PC-3 (cell line): ENCODE results near the gene KAT6B. TPM values are rescaled to one million over a fixed set of nuclear protein-coding genes. Genes with fewer than 3 reads are reported as not detected.

Experiments
- ATAC-seq: fragments of 200-7000 bp; cut with Tn5 transposase; 2 replicates; pipeline ENCODE4 v1.9.1; 2020; ENCODE audit warnings: mild to moderate bottlenecking, moderate library complexity
- BruUV-seq: library from RNA; stranded (reverse); fragments of 400-500 nt; replicated peaks from 2 replicates; lab custom pipeline; 2021; lab: Mats Ljungman, UMichigan
- CTCF ChIA-PET: fragments of 300-600 bp; sonication (Branson Sonifier 250); formaldehyde crosslinking; loops from one replicate; lab custom pipeline; 2022; ENCODE audit warnings: antibody characterized with exemption; lab: Charles Lee
- POLR2A ChIA-PET: fragments of 300-600 bp; sonication (Branson Sonifier 250); formaldehyde crosslinking; loops from one replicate; lab custom pipeline; 2022; ENCODE audit warnings: antibody characterized with exemption; ENCODE audit not compliant: unreplicated experiment; lab: Charles Lee
- DNase-seq: peaks from one replicate; pipeline ENCODE4 v3.0.0-alpha.2; 2015
- H2AFZ ChIP-seq: fragments of 300-600 bp; sonication (generic); 2 replicates; pipeline ENCODE4 v1.6.0; 2016; ENCODE audit warnings: antibody characterized with exemption, low read length
- H3F3A ChIP-seq: fragments of 300-600 bp; sonication (generic); one replicate; pipeline ENCODE4 v1.6.0; 2017; ENCODE audit warnings: antibody characterized with exemption, low read length, control low read depth, mild to moderate bottlenecking; ENCODE audit not compliant: unreplicated experiment
- H3K27ac ChIP-seq: fragments of 300-600 bp; sonication (generic); 2 replicates; pipeline ENCODE4 v1.5.1; 2016; ENCODE audit warnings: mild to moderate bottlenecking, low read length
- H3K27me3 ChIP-seq: fragments of 300-600 bp; sonication (generic); 2 replicates; pipeline ENCODE4 v1.6.1; 2016; ENCODE audit warnings: low read length, mixed read lengths
- H3K36me3 ChIP-seq: fragments of 300-600 bp; sonication (generic); 2 replicates; pipeline ENCODE4 v1.6.1; 2016; ENCODE audit warnings: low read depth, mixed run types, low read length, mixed read lengths
- H3K4me1 ChIP-seq: fragments of 300-600 bp; sonication (generic); 2 replicates; pipeline ENCODE4 v1.5.1; 2016; ENCODE audit warnings: low read length; ENCODE audit not compliant: insufficient read depth
- H3K4me2 ChIP-seq: fragments of 300-600 bp; sonication (generic); 2 replicates; pipeline ENCODE4 v1.6.0; 2016; ENCODE audit warnings: low read length
- H3K4me3 ChIP-seq: fragments of 300-600 bp; sonication (generic); 2 replicates; pipeline ENCODE4 v1.5.1; 2016; ENCODE audit warnings: mild to moderate bottlenecking, low read length, mixed read lengths
- H3K79me2 ChIP-seq: fragments of 300-600 bp; sonication (generic); 2 replicates; pipeline ENCODE4 v1.6.1; 2017; ENCODE audit warnings: low read length, mixed read lengths
- H3K9ac ChIP-seq: fragments of 300-600 bp; sonication (generic); 2 replicates; pipeline ENCODE4 v1.6.0; 2016; ENCODE audit warnings: mild to moderate bottlenecking, low read length
- H3K9me2 ChIP-seq: fragments of 300-600 bp; sonication (generic); replicated peaks from 2 replicates; pipeline ENCODE4 v1.6.1; 2016; ENCODE audit warnings: mixed run types, low read length, mixed read lengths
- H3K9me3 ChIP-seq: fragments of 300-600 bp; sonication (generic); 2 replicates; pipeline ENCODE4 v1.6.1; 2016; ENCODE audit warnings: low read length, mixed read lengths
- H4K20me1 ChIP-seq: fragments of 300-600 bp; sonication (generic); 2 replicates; pipeline ENCODE4 v1.6.1; 2016; ENCODE audit warnings: low read length, mixed read lengths
- CTCF ChIP-seq: fragments of 300-600 bp; sonication (generic); conservative IDR thresholded peaks from 2 replicates; pipeline ENCODE4 v1.5.1; 2017; ENCODE audit warnings: antibody characterized with exemption, low read depth, mild to moderate bottlenecking, low read length
- EZH2 ChIP-seq: fragments of 300-600 bp; sonication (generic); IDR thresholded peaks from one replicate; pipeline ENCODE4 v1.6.1; 2017; ENCODE audit warnings: antibody characterized with exemption, mild to moderate bottlenecking, low read length; ENCODE audit not compliant: unreplicated experiment
- EZH2phosphoT487 ChIP-seq: fragments of 300-600 bp; sonication (generic); IDR thresholded peaks from 2 replicates; pipeline ENCODE4 v1.6.1; 2018; ENCODE audit warnings: mild to moderate bottlenecking, antibody characterized with exemption, low read length, borderline replicate concordance
- intact Hi-C: fragments of 100-400 bp; cut with micrococcal nuclease; formaldehyde crosslinking; loops from 2 replicates; pipeline ENCODE4 v1.9.0; 2023
- total RNA-seq: library from RNA; depleted of rRNA; stranded (reverse); fragments of >200 nt; gene quantifications from 2 replicates; pipeline ENCODE4 v1.2.3, GENCODE V29; 2014

Gene KAT6B
- total RNA-seq, 1 experiment from 2014 or later, result 94.5 TPM

- Histone ChIP-seq H3K4me2 (no peak overlapping the region), H3K9me3 (no peaks in the 10 kb centered on the region), H3K27me3 (no peaks in the 10 kb centered on the region), H3K79me2 (no peaks in the 10 kb centered on the region), H3K9me2 (no peaks in the 10 kb centered on the region), H3K4me3 (no peak overlapping the region), H3K36me3 (no peaks in the 10 kb centered on the region), H3K27ac (no peak overlapping the region), H2AFZ (no peak overlapping the region), H3F3A (no peaks in the 10 kb centered on the region), H4K20me1 (no peaks in the 10 kb centered on the region), H3K4me1 (no peaks in the 10 kb centered on the region), H3K9ac (no peak overlapping the region)
- ChIA-PET POLR2A (no interaction called here), CTCF (no interaction called here)
- TF ChIP-seq EZH2, result no peak
- no peak for TF ChIP-seq CTCF
- no peak for TF ChIP-seq EZH2phosphoT487
- intact Hi-C loops, result no loop called here
- BruUV-seq, result no TSS peak
- ATAC-seq (no peak; the same call in 1 of the 2 replicates), DNase-seq (no peak)
These were observed 248.5 kb downstream of the KAT6B start for GRCh38 chr10:75074711-75075445.

GRCh38 chr10:75076348-75076747, 249.9 kb downstream of the KAT6B start:
- Histone ChIP-seq H3K27ac (no peak overlapping the region), H3K79me2 (no peaks in the 10 kb centered on the region), H3F3A (no peaks in the 10 kb centered on the region), H3K9me3 (no peaks in the 10 kb centered on the region), H3K27me3 (no peaks in the 10 kb centered on the region), H3K4me1 (no peaks in the 10 kb centered on the region), H4K20me1 (no peaks in the 10 kb centered on the region), H3K36me3 (no peaks in the 10 kb centered on the region), H2AFZ (no peak overlapping the region), H3K9ac (no peak overlapping the region), H3K9me2 (no peaks in the 10 kb centered on the region), H3K4me2 (no peak overlapping the region), H3K4me3 (no peak overlapping the region)
- ChIA-PET CTCF (no interaction called here), POLR2A (no interaction called here)
- no peak for ATAC-seq
- TF ChIP-seq EZH2, result no peak
- TF ChIP-seq EZH2phosphoT487, result no peak
- TF ChIP-seq CTCF, result no peak
- intact Hi-C loops, result no loop called here
- BruUV-seq, result no TSS peak
- no peak for DNase-seq

GRCh38 chr10:75079436-75080083, 253.2 kb downstream of the KAT6B start:
- intact Hi-C loops, result no loop called here
- H3K9ac ChIP-seq, result no peak overlapping the region
- TF ChIP-seq CTCF, result no peak
- no peak for TF ChIP-seq EZH2
- TF ChIP-seq EZH2phosphoT487, result no peak
- H3K4me2 ChIP-seq, result no peak overlapping the region
- no peak overlapping the region for H3K27ac ChIP-seq
- no peaks in the 10 kb centered on the region for H3F3A ChIP-seq
- ATAC-seq (no peak), DNase-seq (no peak)
- CTCF ChIA-PET, result no interaction called here
- H3K36me3 ChIP-seq, result no peaks in the 10 kb centered on the region
- POLR2A ChIA-PET, result interaction anchor here (0.6 kb wide), 1 partner anchor 27 kb away, joined by 3 read pairs; no protein-coding TSS in a partner anchor
- no peaks in the 10 kb centered on the region for H3K27me3 ChIP-seq
- H2AFZ ChIP-seq, result no peak overlapping the region
- H3K9me3 ChIP-seq, result no peaks in the 10 kb centered on the region
- H3K4me1 ChIP-seq, result no peaks in the 10 kb centered on the region
- no peaks in the 10 kb centered on the region for H4K20me1 ChIP-seq
- no peaks in the 10 kb centered on the region for H3K79me2 ChIP-seq
- no peak overlapping the region for H3K4me3 ChIP-seq
- BruUV-seq, result no TSS peak
- no peaks in the 10 kb centered on the region for H3K9me2 ChIP-seq
